Activated T-cell treated with anti-CD3 and anti-CD28 coated beads, Interleukin-2, amount 50 U/mL, for 24 hours (primary cell): ENCODE data around the gene ETV5.
"Not testable (repeated sequence)": the region's sequence is repeated elsewhere in the genome, so short reads cannot be mapped to it uniquely, and the experiment has no call there.

Source experiments
- DNase-seq: peaks from one replicate; pipeline ENCODE4 v3.0.0-alpha.2; 2020
- H3K27ac Mint-ChIP-seq: 2 replicates; pipeline ENCODE4 v1.8.0; 2020; ENCODE audit warnings: mild to moderate bottlenecking, mixed read lengths
- H3K27me3 Mint-ChIP-seq: 2 replicates; pipeline ENCODE4 v1.8.0; 2020; ENCODE audit warnings: mixed read lengths
- H3K36me3 Mint-ChIP-seq: 2 replicates; pipeline ENCODE4 v1.8.0; 2020; ENCODE audit warnings: low read depth, mixed read lengths
- H3K4me1 Mint-ChIP-seq: 2 replicates; pipeline ENCODE4 v1.8.0; 2020; ENCODE audit warnings: low read depth, mixed read lengths
- H3K4me3 Mint-ChIP-seq: 2 replicates; pipeline ENCODE4 v1.8.0; 2020; ENCODE audit warnings: mild to moderate bottlenecking, moderate library complexity, mixed read lengths
- H3K9me3 Mint-ChIP-seq: 2 replicates; pipeline ENCODE4 v1.8.0; 2020; ENCODE audit warnings: mixed read lengths

Gene ETV5

GRCh38 chr3:186053954-186054791, 54.7 kb downstream of the ETV5 start:
- no peaks in the 10 kb centered on the region for H3K36me3 Mint-ChIP-seq
- no peak overlapping the region for H3K27ac Mint-ChIP-seq
- H3K4me3 Mint-ChIP-seq = no peak overlapping the region
- no peak for DNase-seq
- H3K27me3 Mint-ChIP-seq = peaks cover 83% of the 10 kb centered on the region
- H3K9me3 Mint-ChIP-seq = no peaks in the 10 kb centered on the region
- no peaks in the 10 kb centered on the region for H3K4me1 Mint-ChIP-seq

DNA sequence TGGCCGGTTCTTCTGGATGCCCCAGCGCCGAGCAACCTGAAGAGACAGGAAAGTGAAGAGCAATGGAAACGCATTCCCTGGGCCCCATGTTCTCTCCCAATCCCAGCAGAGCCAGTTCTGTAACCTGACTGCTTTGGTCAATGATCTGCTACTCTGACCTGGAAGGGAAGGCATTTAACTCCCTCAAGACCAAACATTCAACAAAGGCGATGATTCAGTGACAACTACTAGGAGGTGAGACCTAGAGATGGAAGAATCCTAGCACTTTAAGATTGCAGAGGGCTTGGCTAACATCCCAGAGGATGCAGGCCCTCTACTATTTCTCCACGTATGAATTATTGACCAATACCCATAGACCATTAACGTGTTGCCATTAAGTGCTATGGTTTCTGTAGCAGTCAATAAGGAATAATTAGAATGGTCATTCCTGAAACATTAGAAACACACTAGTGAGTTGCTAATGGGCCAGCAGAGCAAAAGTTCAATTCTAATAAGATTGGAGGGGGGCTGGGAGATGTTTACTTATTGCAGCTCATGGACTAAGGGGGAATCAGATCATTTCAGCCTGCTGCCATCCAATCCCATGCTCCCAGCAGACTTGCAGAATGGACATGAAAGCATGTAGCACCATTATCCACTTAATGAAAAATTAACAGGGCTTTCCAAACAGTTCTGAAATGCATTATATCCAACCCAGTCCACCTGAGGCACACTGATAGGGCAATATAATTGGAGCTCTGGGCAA, 56.6 kb downstream of the ETV5 start:
- DNase-seq = no peak
- H3K4me1 Mint-ChIP-seq = no peaks in the 10 kb centered on the region
- peaks cover 81% of the 10 kb centered on the region for H3K27me3 Mint-ChIP-seq
- H3K36me3 Mint-ChIP-seq = no peaks in the 10 kb centered on the region
- no peaks in the 10 kb centered on the region for H3K9me3 Mint-ChIP-seq
- H3K4me3 Mint-ChIP-seq = no peak overlapping the region
- no peak overlapping the region for H3K27ac Mint-ChIP-seq

- DNase-seq = no peak
- H3K9me3 Mint-ChIP-seq = no peaks in the 10 kb centered on the region
- H3K36me3 Mint-ChIP-seq = no peaks in the 10 kb centered on the region
- H3K27ac Mint-ChIP-seq = no peak overlapping the region
- H3K4me1 Mint-ChIP-seq = no peaks in the 10 kb centered on the region
- H3K4me3 Mint-ChIP-seq = no peak overlapping the region
- H3K27me3 Mint-ChIP-seq = peaks cover 73% of the 10 kb centered on the region
Observed at GRCh38 chr3:186049001-186049400, 59.9 kb downstream of the ETV5 start.

- H3K27ac Mint-ChIP-seq = no peak overlapping the region
- no peaks in the 10 kb centered on the region for H3K4me1 Mint-ChIP-seq
- no peaks in the 10 kb centered on the region for H3K9me3 Mint-ChIP-seq
- peaks cover 72% of the 10 kb centered on the region for H3K27me3 Mint-ChIP-seq
- H3K36me3 Mint-ChIP-seq = no peaks in the 10 kb centered on the region
- no peak overlapping the region for H3K4me3 Mint-ChIP-seq
- no peak for DNase-seq
Observed at GRCh38 chr3:186048119-186048518, 60.8 kb downstream of the ETV5 start.

GRCh38 chr3:186046838-186047237, 62.1 kb downstream of the ETV5 start:
- no peaks in the 10 kb centered on the region for H3K9me3 Mint-ChIP-seq
- no peak overlapping the region for H3K27ac Mint-ChIP-seq
- no peak overlapping the region for H3K4me3 Mint-ChIP-seq
- H3K36me3 Mint-ChIP-seq = no peaks in the 10 kb centered on the region
- no peak for DNase-seq
- H3K4me1 Mint-ChIP-seq = no peaks in the 10 kb centered on the region
- peaks cover 74% of the 10 kb centered on the region for H3K27me3 Mint-ChIP-seq

DNA sequence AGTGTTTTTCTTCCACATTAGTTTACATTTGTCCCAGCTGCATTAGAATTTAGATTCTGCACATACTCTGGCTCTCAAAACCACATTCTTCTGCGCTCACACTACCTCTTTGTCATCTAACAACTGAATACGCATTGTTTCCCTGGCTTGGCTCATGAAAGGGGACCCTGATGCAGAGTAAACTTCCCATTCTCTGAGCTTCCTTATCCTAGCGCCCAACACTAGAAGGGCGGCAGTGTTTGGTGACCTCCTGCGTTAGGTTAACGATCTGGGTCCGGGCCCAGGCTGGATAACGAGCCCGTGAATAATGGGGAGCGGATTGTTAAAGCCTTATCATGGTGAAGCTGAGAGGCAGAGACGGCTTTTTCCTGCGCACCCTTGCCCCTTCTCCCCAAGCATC, 63.9 kb downstream of the ETV5 start:
- H3K36me3 Mint-ChIP-seq = no peaks in the 10 kb centered on the region
- no peak overlapping the region for H3K27ac Mint-ChIP-seq
- DNase-seq = no peak
- H3K4me3 Mint-ChIP-seq = no peak overlapping the region
- peaks cover 68% of the 10 kb centered on the region for H3K27me3 Mint-ChIP-seq
- H3K9me3 Mint-ChIP-seq = no peaks in the 10 kb centered on the region
- no peaks in the 10 kb centered on the region for H3K4me1 Mint-ChIP-seq

GRCh38 chr3:186044427-186044826, 64.5 kb downstream of the ETV5 start:
- Mint-ChIP-seq H3K27me3 (peaks cover 65% of the 10 kb centered on the region), H3K27ac (no peak overlapping the region)
- no peak for DNase-seq

DNA sequence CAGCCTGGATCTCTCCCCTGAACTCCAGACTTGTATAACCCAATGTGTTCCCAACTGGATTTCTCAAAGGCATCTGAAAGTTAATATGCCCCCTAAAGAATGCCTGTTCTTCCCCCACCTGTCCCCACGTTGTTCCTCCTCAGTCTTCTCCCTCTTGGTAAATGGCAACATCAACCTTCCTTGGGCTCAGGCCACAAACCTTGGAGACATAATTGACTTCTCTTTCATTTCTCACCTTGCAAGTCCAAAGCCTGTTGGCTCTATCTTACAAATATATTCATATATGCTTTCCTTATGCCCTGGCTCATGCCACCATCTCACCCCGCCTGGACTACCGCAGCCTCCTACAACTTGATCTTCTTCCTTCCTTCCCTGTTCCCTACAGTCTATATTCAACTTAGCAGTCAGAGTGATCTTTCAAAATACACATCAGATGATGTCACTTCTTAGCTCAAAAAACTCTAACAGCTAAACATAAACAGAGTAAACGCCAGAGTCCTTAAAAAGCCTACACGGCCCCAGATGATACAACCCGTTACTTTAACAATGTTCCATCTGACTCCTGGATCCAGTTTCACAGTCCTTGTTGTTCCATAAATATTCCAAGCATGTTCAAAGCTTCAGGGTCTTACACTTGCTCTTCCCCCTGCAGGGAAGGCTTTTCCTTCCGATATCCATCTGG, 66.2 kb downstream of the ETV5 start:
- Mint-ChIP-seq H3K27me3 (peaks cover 59% of the 10 kb centered on the region), H3K27ac (no peak overlapping the region), H3K4me1 (no peaks in the 10 kb centered on the region), H3K4me3 (no peak overlapping the region), H3K9me3 (peaks cover 9% of the 10 kb centered on the region), H3K36me3 (no peaks in the 10 kb centered on the region)
- no peak for DNase-seq

More at GRCh38 chr3:186044427-186044826, 64.5 kb downstream of the ETV5 start:
- Mint-ChIP-seq H3K4me1 (no peaks in the 10 kb centered on the region), H3K36me3 (no peaks in the 10 kb centered on the region), H3K4me3 (no peak overlapping the region), H3K9me3 (no peaks in the 10 kb centered on the region)

GRCh38 chr3:186042036-186042435, 66.9 kb downstream of the ETV5 start:
- Mint-ChIP-seq H3K4me3 (no peak overlapping the region), H3K36me3 (no peaks in the 10 kb centered on the region), H3K27me3 (peaks cover 59% of the 10 kb centered on the region), H3K4me1 (no peaks in the 10 kb centered on the region), H3K9me3 (peaks cover 9% of the 10 kb centered on the region), H3K27ac (no peak overlapping the region)
- no peak for DNase-seq

DNA sequence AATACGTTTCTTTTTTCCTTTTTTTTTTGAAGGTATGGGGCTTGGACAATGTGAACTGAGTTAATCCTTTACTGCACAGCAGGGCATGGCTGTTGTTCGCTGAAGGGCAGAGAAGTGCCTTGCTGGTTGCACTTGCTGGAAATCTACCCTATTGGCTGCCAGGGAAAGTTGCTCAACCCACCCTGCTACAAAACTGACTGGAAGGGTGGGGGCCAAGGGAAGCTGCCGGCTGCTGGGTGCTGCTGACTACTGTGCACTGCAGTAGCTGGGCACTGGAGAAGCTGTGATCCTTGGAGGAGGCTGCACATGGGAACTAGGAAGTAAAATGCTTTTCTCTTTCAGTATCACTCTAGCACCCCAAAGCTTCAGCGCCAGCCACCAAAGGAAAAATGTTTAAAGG, 70.5 kb downstream of the ETV5 start:
- Mint-ChIP-seq H3K9me3 (peaks cover 9% of the 10 kb centered on the region), H3K4me3 (no peak overlapping the region), H3K4me1 (no peaks in the 10 kb centered on the region), H3K27ac (no peak overlapping the region), H3K36me3 (no peaks in the 10 kb centered on the region), H3K27me3 (peaks cover 49% of the 10 kb centered on the region)
- DNase-seq = no peak

DNA sequence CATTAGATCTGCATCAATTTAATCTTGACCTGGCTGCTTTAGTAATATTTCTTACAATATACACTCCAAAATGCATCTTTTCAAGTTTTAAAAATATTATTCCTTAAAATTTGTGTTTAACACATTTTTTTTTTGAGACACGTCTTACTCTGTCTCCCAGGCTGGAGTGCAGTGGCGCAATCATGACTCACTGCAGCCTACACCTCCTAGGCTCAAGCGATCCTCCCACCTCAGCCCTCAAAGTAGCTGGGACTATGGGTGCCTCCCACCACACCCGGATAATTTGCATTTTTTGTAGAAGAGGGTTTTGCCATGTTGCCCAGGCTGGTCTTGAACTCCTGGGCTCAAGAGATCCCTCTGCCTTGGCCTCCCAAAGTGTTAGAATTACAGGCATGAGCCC, 73.6 kb downstream of the ETV5 start:
- Mint-ChIP-seq H3K4me1 (no peaks in the 10 kb centered on the region), H3K4me3 (no peak overlapping the region), H3K9me3 (peaks cover 9% of the 10 kb centered on the region), H3K36me3 (no peaks in the 10 kb centered on the region), H3K27me3 (peaks cover 41% of the 10 kb centered on the region), H3K27ac (no peak overlapping the region)
- DNase-seq = no peak

DNA sequence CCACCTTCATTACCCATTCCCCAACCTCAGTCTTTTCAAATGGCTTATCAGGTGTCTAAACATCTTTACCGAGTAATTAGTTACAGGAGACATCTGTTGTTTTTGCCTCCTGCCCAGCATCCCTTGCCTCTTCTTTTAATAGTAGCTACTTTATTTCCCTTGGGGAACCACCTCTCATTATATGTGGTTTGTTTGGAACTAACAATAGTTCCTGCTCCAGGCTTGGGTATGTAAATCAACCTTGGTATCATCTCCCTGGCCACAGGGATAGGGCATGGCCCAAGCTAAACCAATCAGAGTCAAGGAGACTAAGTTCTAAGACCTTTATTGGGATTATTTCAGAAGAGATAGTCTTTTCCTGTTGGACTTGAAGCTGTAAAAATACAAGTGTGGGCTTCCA, 76.6 kb downstream of the ETV5 start:
- Mint-ChIP-seq H3K27ac (no peak overlapping the region), H3K9me3 (no peaks in the 10 kb centered on the region), H3K27me3 (peaks cover 39% of the 10 kb centered on the region), H3K4me1 (no peaks in the 10 kb centered on the region), H3K4me3 (no peak overlapping the region), H3K36me3 (no peaks in the 10 kb centered on the region)
- no peak for DNase-seq

DNA sequence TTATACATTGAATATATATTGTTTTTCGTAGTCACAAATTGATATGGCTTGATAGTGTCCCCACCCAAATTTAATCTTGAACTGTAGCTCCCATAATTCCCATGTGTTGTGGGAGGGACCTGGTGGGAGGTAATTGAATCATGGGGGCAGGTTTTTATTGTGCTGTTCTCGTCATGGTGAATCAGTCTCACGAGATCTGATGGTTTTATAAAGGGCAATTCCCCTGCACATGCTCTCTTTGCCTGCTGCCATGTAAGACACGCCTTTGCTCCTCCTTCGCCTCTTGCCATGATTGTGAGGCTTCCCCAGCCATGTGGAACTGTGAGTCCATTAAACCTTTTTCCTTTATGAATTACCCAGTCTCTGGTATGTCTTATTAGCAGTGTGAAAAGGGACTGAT, 82.9 kb downstream of the ETV5 start:
- not testable (repeated sequence) for H3K9me3 Mint-ChIP-seq, DNase-seq, H3K4me3 Mint-ChIP-seq, H3K27ac Mint-ChIP-seq, H3K36me3 Mint-ChIP-seq
- H3K27me3 Mint-ChIP-seq = peaks cover 35% of the 10 kb centered on the region
- peaks cover 20% of the 10 kb centered on the region for H3K4me1 Mint-ChIP-seq

- no peaks in the 10 kb centered on the region for H3K9me3 Mint-ChIP-seq
- peak; percentile 41 for DNase-seq
Observed at GRCh38 chr3:186025161-186025560, 83.7 kb downstream of the ETV5 start.

DNA sequence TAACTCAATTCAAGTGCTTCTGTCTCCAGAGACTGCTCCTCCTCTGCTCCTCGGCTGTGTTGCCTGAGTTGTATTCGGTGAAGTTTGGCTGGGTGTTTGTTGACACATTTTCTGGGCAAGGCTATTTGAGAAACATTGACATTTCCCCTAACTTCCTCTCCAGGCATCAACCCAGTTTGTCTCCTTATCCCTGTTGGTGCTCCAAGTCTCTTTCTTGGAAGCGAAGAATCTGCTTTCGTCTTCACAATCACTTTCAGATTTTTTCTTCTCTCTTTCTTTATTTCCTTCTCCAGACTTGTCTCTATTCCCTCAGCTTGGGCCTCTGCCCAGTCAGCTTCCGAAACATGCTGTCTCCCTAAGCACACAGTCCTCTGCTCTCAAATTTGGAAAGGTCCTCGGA, 84.7 kb downstream of the ETV5 start:
- H3K4me1 Mint-ChIP-seq = peaks cover 20% of the 10 kb centered on the region
- H3K9me3 Mint-ChIP-seq = no peaks in the 10 kb centered on the region
- H3K4me3 Mint-ChIP-seq = no peak overlapping the region
- H3K36me3 Mint-ChIP-seq = no peaks in the 10 kb centered on the region
- H3K27ac Mint-ChIP-seq = no peak overlapping the region
- no peak for DNase-seq
- peaks cover 33% of the 10 kb centered on the region for H3K27me3 Mint-ChIP-seq

More at GRCh38 chr3:186025161-186025560, 83.7 kb downstream of the ETV5 start:
- H3K4me1 Mint-ChIP-seq = peaks cover 20% of the 10 kb centered on the region
- H3K27ac Mint-ChIP-seq = no peak overlapping the region
- no peak overlapping the region for H3K4me3 Mint-ChIP-seq
- H3K36me3 Mint-ChIP-seq = no peaks in the 10 kb centered on the region
- peaks cover 31% of the 10 kb centered on the region for H3K27me3 Mint-ChIP-seq
